Muscle layer of colon (tissue), 2 donors: ENCODE measurements around the gene PLAAT4.
"Not testable (repeated sequence)": the region's sequence is repeated elsewhere in the genome, so short reads cannot be mapped to it uniquely, and the experiment has no call there.

ENCODE experiments used
- H3K27ac ChIP-seq: one replicate; pipeline ENCODE4 v1.7.0; 2013; ENCODE audit warnings: low read depth, mild to moderate bottlenecking, low read length, moderate library complexity
- H3K27me3 ChIP-seq, 2 donors: one replicate each; pipeline ENCODE4 v1.7.0; 2013; ENCODE audit warnings: low read length in 2 of 2, mild to moderate bottlenecking in 2 of 2; ENCODE audit not compliant: insufficient read depth in 2 of 2, control insufficient read depth in 1 of 2
- H3K36me3 ChIP-seq: one replicate; pipeline ENCODE4 v1.7.0; 2013; ENCODE audit warnings: mild to moderate bottlenecking, low read length; ENCODE audit not compliant: insufficient read depth
- H3K4me1 ChIP-seq: one replicate; pipeline ENCODE4 v1.7.0; 2013; ENCODE audit warnings: mild to moderate bottlenecking, low read length; ENCODE audit not compliant: insufficient read depth
- H3K4me3 ChIP-seq, 2 donors: one replicate each; pipeline ENCODE4 v1.7.0; 2013; ENCODE audit warnings: low read length in 2 of 2, low read depth in 1 of 2, mild to moderate bottlenecking in 1 of 2, moderate library complexity in 1 of 2
- H3K9ac ChIP-seq: one replicate; pipeline ENCODE4 v1.7.0; 2013; ENCODE audit warnings: low read length
- H3K9me3 ChIP-seq: one replicate; pipeline ENCODE4 v1.7.0; 2013; ENCODE audit warnings: mild to moderate bottlenecking, low read length
- donor health status: abdominal sarcoma.
- donor health status: Adenocarcinoma of cecum.

Gene PLAAT4

DNA sequence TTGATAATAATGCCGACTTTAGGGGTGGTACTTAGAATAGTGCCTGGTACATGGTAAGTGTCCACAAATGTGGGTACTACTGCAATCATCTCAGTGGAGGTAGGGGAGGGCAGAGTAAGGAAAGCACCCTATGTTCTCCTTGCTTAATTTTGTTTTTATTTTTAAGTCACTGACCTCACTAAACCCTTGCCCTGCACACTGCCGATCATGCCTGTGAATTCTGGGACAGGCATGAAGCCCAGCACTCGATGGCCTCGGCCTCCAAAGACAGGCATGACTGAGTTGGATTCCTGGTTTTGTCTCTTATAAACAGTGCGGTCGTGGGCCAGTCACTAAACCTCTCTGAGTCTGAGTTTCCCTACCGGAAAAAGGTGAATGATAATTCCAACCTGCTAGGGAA, 23.8 kb upstream of the PLAAT4 start:
- Histone ChIP-seq H3K27ac (no peak overlapping the region), H3K36me3 (no peaks in the 10 kb centered on the region), H3K4me3 (no peak overlapping the region), H3K4me1 (no peaks in the 10 kb centered on the region), H3K9me3 (no peaks in the 10 kb centered on the region), H3K27me3 (no peaks in the 10 kb centered on the region), H3K9ac (no peak overlapping the region)

DNA sequence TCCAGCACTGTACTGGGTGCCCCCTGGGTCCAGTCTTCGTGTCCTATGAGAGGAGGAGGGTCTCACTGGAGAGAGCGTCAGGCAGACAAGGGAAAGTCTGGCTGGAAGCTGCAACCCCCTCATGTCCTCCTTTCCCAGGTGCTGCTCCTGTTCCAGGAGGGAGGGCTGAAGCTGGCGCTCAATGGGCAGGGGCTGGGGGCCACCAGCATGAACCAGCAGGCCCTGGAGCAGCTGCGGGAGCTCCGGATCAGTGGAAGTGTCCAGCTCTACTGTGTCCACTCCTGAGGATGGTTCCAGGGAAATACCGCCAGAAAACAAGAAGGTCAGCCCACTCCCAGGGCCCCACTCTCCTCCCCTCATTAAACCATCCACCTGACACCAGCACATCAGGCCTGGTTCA, 20.5 kb upstream of the PLAAT4 start:
- Histone ChIP-seq H3K27me3 (no peaks in the 10 kb centered on the region), H3K9me3 (no peaks in the 10 kb centered on the region), H3K9ac (no peak overlapping the region), H3K4me3 (no peak overlapping the region), H3K4me1 (no peaks in the 10 kb centered on the region), H3K36me3 (no peaks in the 10 kb centered on the region), H3K27ac (no peak overlapping the region)

DNA sequence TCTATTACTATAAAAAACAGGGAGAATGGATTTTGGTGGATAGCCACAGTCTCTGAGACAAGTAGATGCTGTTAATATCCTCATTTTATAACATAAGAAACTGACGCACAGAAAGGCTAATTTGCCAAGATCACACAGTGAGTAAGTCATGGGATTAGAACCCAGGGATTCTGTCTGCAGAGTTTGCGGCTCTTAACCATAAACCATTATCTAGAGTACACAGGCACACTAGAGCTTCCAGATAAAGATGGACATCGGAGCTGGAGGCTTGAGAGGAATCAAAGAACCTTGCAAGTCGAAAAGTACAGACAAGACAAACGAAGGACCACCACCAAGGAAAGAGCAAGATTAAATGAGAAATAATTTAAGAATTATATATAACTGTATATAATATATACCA, 19.5 kb upstream of the PLAAT4 start:
- no peak overlapping the region for H3K27ac ChIP-seq
- no peaks in the 10 kb centered on the region for H3K4me1 ChIP-seq
- H3K27me3 ChIP-seq = no peaks in the 10 kb centered on the region
- no peak overlapping the region for H3K9ac ChIP-seq
- no peaks in the 10 kb centered on the region for H3K9me3 ChIP-seq
- no peaks in the 10 kb centered on the region for H3K36me3 ChIP-seq
- no peak overlapping the region for H3K4me3 ChIP-seq

DNA sequence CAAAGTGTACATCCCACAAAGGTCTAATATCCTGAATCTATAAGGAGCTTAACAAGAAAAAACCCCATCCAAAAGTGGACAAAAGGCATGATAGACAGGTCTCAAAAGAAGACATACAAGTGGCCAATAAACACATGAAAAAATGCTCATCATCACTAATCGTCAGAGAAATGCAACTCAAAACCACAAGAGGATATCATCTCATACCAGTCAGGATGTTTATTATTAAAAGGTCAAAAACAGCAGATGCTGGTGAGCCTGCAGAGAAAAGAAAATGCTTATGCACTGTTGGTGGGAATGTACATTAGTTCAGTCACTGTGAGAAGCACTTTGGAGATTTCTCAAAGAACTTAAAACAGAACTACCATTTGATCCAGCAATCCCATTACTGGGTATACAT, 18.1 kb upstream of the PLAAT4 start:
- Histone ChIP-seq H3K4me3 (no peak overlapping the region), H3K36me3 (no peaks in the 10 kb centered on the region), H3K4me1 (no peaks in the 10 kb centered on the region), H3K27ac (no peak overlapping the region), H3K9ac (no peak overlapping the region), H3K27me3 (no peaks in the 10 kb centered on the region), H3K9me3 (no peaks in the 10 kb centered on the region)

DNA sequence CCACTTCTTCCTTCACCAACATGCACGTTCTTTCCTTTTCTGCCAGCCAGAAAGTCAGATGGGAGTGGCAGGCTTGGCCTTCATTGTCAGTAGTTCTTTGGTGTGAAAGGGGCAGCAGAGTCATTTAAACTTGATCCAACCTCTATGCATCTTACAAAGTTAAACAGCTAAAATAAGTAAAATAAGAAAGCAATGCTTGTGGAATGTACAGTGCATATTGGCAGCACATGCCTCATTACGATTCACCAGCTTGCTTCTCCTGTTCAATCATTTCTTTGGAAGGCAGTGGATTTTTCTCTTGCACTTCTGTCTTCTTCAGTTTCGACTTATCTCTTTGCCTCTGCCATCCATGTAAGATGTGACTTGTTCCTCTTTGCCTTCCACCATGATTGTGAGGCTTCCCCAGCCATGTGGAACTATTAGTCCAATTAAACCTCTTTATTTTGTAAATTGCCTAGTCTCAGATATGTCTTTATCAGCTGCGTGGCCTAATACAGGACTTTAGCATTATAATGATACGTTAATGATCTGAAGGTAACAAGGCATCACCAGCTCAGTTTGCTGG, 15.9 kb upstream of the PLAAT4 start:
- Histone ChIP-seq H3K4me1 (no peaks in the 10 kb centered on the region), H3K36me3 (no peaks in the 10 kb centered on the region), H3K9me3 (no peaks in the 10 kb centered on the region), H3K4me3 (no peak overlapping the region), H3K27me3 (no peaks in the 10 kb centered on the region), H3K9ac (no peak overlapping the region), H3K27ac (no peak overlapping the region)

DNA sequence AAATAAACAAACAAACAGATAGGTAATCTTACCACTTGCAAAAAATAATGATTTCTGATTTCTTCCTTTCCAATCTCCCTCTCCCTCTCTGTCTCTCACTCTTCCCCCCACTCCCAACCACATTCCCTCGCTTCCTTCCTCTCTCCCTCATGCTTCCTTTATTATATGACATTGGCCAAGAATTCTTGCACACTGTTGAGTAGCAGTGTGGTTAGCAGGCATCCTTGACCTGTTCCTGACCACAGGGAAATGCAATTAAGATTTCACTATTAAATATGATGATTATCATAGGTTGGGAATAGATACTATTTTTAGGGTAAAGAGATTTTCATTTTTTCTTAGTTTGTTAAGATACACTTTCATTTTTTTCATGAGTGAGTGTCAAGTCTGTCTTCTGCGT, 14.7 kb upstream of the PLAAT4 start:
- Histone ChIP-seq H3K9me3 (no peaks in the 10 kb centered on the region), H3K27ac (no peak overlapping the region), H3K4me1 (no peaks in the 10 kb centered on the region), H3K27me3 (no peaks in the 10 kb centered on the region), H3K4me3 (no peak overlapping the region), H3K36me3 (no peaks in the 10 kb centered on the region), H3K9ac (no peak overlapping the region)

DNA sequence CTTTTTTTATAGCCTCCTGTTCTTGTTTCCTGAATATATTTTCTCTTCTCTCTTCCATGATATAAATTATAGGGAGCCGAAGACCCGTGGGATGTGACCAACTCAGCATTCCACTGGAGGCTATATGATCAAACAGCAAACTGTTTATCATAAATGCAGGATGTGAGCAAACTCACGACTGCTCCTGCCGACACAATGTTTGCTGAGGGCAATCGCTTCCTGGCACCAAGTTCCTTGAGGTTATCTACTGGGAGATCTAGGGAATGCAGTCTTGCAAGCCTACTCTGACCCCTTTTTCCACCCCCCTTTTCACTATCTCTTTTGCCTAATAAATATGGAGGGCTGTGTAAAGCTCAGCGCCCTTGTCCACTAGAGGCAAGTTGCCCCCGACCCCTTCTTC, 13.5 kb upstream of the PLAAT4 start:
- no peak overlapping the region for H3K9ac ChIP-seq
- H3K36me3 ChIP-seq = no peaks in the 10 kb centered on the region
- H3K4me1 ChIP-seq = no peaks in the 10 kb centered on the region
- no peak overlapping the region for H3K27ac ChIP-seq
- no peak overlapping the region for H3K4me3 ChIP-seq
- H3K27me3 ChIP-seq = no peaks in the 10 kb centered on the region
- no peaks in the 10 kb centered on the region for H3K9me3 ChIP-seq

DNA sequence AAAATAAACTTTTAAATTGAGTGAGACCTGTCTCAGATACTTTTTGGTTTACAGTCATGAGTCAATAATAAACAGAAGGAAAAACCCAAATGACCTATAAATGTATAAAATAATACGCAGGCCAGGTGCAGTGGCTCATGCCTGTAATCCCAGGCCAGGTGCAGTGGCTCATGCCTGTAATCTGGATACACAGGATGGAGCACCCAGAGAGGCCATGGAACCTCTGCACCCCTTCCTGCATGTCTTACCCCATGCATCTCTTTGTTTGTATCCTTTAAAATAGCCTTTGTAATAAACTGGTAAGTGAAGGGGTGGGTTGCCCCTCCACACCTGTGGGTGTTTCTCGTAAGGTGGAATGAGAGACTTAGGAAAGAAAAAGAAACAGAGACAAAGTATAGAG, 8.9 kb upstream of the PLAAT4 start:
- no peaks in the 10 kb centered on the region for H3K9me3 ChIP-seq
- H3K27ac ChIP-seq = no peak overlapping the region
- no peaks in the 10 kb centered on the region for H3K36me3 ChIP-seq
- H3K4me1 ChIP-seq = no peaks in the 10 kb centered on the region
- H3K4me3 ChIP-seq = no peak overlapping the region
- H3K9ac ChIP-seq = no peak overlapping the region
- no peaks in the 10 kb centered on the region for H3K27me3 ChIP-seq

DNA sequence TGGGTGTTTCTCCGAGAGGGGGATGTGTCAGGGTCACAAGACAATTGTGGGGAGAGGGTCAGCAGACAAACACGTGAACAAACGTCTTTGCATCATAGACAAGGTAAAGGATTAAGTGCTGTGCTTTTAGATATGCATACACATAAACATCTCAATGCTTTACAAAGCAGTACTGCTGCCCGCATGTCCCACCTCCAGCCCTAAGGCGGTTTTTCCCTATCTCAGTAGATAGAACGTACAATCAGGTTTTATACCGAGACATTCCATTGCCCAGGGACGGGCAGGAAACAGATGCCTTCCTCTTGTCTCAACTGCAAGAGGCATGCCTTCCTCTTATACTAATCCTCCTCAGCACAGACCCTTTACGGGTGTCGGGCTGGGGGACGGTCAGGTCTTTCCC, 8.5 kb upstream of the PLAAT4 start:
- H3K9ac ChIP-seq, H3K4me3 ChIP-seq, H3K9me3 ChIP-seq, H3K36me3 ChIP-seq, H3K27me3 ChIP-seq, H3K4me1 ChIP-seq, H3K27ac ChIP-seq: not testable (repeated sequence)

DNA sequence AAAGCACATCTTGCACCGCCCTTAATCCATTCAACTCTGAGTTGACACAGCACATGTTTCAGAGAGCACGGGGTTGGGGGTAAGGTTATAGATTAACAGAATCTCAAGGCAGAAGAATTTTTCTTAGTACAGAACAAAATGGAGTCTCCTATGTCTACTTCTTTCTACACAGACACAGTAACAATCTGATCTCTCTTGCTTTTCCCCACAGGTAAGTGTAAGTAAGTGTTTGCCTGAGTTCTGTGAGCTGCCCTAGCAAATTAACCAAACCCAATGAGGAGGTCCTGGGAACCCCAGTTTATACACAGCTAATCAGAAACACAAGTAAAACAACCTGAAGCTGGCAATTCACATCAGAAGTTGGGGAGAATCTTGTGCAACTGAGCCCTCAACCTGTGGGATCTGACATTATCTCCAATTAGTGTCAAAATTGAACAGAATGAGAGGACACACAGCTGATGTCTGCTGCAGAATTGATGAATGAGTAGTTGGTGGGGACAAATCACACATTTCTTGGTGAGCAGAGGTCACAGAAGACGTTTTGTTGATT, 7.8 kb upstream of the PLAAT4 start:
- not testable (repeated sequence) for H3K27me3 ChIP-seq, H3K9ac ChIP-seq, H3K9me3 ChIP-seq, H3K4me1 ChIP-seq, H3K4me3 ChIP-seq, H3K36me3 ChIP-seq, H3K27ac ChIP-seq

DNA sequence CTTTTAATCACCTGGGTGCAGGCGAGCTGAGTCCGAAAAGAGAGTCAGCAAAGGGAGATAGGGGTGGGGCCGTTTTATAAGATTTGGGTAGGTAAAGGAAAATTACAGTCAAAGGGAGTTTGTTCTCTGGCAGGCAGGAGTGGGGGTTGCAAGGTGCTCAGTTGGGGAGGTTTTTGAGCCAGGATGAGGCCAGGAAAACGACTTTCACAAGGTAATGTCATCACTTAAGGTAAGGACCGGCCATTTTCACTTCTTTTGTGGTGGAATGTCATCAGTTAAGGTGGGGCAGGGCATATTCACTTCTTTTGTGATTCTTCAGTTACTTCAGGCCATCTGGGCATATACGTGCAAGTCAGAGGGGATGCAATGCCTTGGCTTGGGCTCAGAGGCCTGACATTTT, 7.2 kb upstream of the PLAAT4 start:
- H3K27ac ChIP-seq, H3K4me1 ChIP-seq, H3K36me3 ChIP-seq, H3K4me3 ChIP-seq, H3K27me3 ChIP-seq, H3K9ac ChIP-seq, H3K9me3 ChIP-seq: not testable (repeated sequence)

DNA sequence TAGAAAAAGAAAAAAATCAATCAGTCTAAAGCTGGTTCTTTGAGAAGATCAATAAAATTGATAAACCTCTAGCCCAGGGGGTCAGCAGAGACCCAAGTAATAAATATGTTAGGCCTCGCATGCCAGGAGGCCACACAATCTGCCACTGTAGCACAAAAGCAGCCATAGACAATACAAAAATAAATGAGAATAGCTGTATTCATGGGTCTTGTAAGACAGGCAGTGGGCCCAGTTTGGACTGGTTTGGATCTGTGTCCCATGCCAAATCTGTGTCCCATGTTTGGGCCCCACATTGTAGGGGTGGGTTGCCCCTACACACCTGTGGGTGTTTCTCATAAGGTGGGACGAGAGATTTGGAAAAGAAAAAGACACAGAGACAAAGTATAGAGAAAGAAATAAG, 6.6 kb upstream of the PLAAT4 start:
- Histone ChIP-seq H3K9me3 (no peaks in the 10 kb centered on the region), H3K9ac (no peak overlapping the region), H3K4me1 (no peaks in the 10 kb centered on the region), H3K4me3 (no peak overlapping the region), H3K36me3 (no peaks in the 10 kb centered on the region), H3K27me3 (no peaks in the 10 kb centered on the region), H3K27ac (no peak overlapping the region)
